Tibial nerve (tissue), 4 donors: ENCODE results near the gene TMEM132A.

Source experiments
- CTCF ChIP-seq, 5 experiments: fragments of 200-600 bp in 3 of 5; fragments of 450-650 bp in 2 of 5; sonication (generic) in 3 of 5; IDR thresholded peaks; one replicate each; pipeline ENCODE4 v1.5.1; 2016 to 2019; ENCODE audit warnings: antibody characterized with exemption in 5 of 5, mild to moderate bottlenecking in 3 of 5, moderate library complexity in 2 of 5
- EP300 ChIP-seq, 2 donors: sonication (generic); formaldehyde crosslinking; IDR thresholded peaks; one replicate each; pipeline ENCODE4 v1.6.1; 2017; ENCODE audit warnings: antibody characterized with exemption in 2 of 2, mild to moderate bottlenecking in 1 of 2

- peak in 4 of 5 experiments; percentile 10 to 26 (median 24) for TF ChIP-seq CTCF (IDR thresholded peaks at IDR 0.05)
- peak in 1 of 2 donors; percentile 36 for TF ChIP-seq EP300 (IDR thresholded peaks at IDR 0.05)
Measured at GRCh38 chr11:60915248-60915914, 8.9 kb upstream of the TMEM132A start.
